ENCODE data around the gene SLF1. TPM values are rescaled to one million over a fixed set of nuclear protein-coding genes. Genes with fewer than 3 reads are reported as not detected.

SLF1 gene
- polyA plus RNA-seq, 1 experiment = 1.3 TPM

GRCh38 chr5:94658272-94658671 is 39.8 kb downstream of the SLF1 start:
- ChIA-PET CTCF (no interaction called here), POLR2A (no interaction called here)
- Histone ChIP-seq H3K4me3 (ENCODE audit: low read depth, low read length) (no peak overlapping the region), H3K36me3 (ENCODE audit: control insufficient read depth, insufficient read depth, low read length) (no peaks in the 10 kb centered on the region), H3K27me3 (ENCODE audit: control insufficient read depth, insufficient read depth, low read length) (no peaks in the 10 kb centered on the region)
- TF ChIP-seq CTCF (IDR thresholded peaks at IDR 0.05; ENCODE audit: insufficient read depth, low read depth, low read length) = no peak
- no peak for DNase-seq (ENCODE audit: low read depth)

- no peak for TF ChIP-seq CTCF (IDR thresholded peaks at IDR 0.05; ENCODE audit: insufficient read depth, low read depth, low read length)
- H3K36me3 ChIP-seq (ENCODE audit: control insufficient read depth, insufficient read depth, low read length) = 0 out of 2 replicates have a peak, but pooled peaks cover 2% of the 10 kb centered on the region
- DNase-seq (ENCODE audit: low read depth) = no peak
- no peaks in the 10 kb centered on the region for H3K27me3 ChIP-seq (ENCODE audit: control insufficient read depth, insufficient read depth, low read length)
- no peak overlapping the region for H3K4me3 ChIP-seq (ENCODE audit: low read depth, low read length)
- ChIA-PET POLR2A (no interaction called here), CTCF (no interaction called here)
These were observed 42.0 kb downstream of the SLF1 start for GRCh38 chr5:94660506-94660905.

- no peak for TF ChIP-seq CTCF (IDR thresholded peaks at IDR 0.05; ENCODE audit: insufficient read depth, low read depth, low read length)
- Histone ChIP-seq H3K36me3 (ENCODE audit: control insufficient read depth, insufficient read depth, low read length) (0 out of 2 replicates have a peak, but pooled peaks cover 2% of the 10 kb centered on the region), H3K27me3 (ENCODE audit: control insufficient read depth, insufficient read depth, low read length) (no peaks in the 10 kb centered on the region), H3K4me3 (ENCODE audit: low read depth, low read length) (no peak overlapping the region)
- CTCF ChIA-PET = interaction anchor here (0.7 kb wide), 1 partner anchor 57 kb away, joined by 3 read pairs; no protein-coding TSS in a partner anchor
- POLR2A ChIA-PET = no interaction called here
- DNase-seq (ENCODE audit: low read depth) = no peak
These were observed 42.6 kb downstream of the SLF1 start for GRCh38 chr5:94661086-94661485.

GRCh38 chr5:94667937-94668336 is 49.5 kb downstream of the SLF1 start:
- no peak for TF ChIP-seq CTCF (IDR thresholded peaks at IDR 0.05; ENCODE audit: insufficient read depth, low read depth, low read length)
- no peak for DNase-seq (ENCODE audit: low read depth)
- H3K36me3 ChIP-seq (ENCODE audit: control insufficient read depth, insufficient read depth, low read length) = 0 out of 2 replicates have a peak, but pooled peaks cover 2% of the 10 kb centered on the region
- no peak overlapping the region for H3K4me3 ChIP-seq (ENCODE audit: low read depth, low read length)
- H3K27me3 ChIP-seq (ENCODE audit: control insufficient read depth, insufficient read depth, low read length) = no peaks in the 10 kb centered on the region
- ChIA-PET CTCF (interaction anchor here (0.6 kb wide), 1 partner anchor 1008 kb away, joined by 3 read pairs; no protein-coding TSS in a partner anchor), POLR2A (no interaction called here)

- TF ChIP-seq CTCF (IDR thresholded peaks at IDR 0.05; ENCODE audit: insufficient read depth, low read depth, low read length) = no peak
- POLR2A ChIA-PET = no interaction called here
- H3K27me3 ChIP-seq (ENCODE audit: control insufficient read depth, insufficient read depth, low read length) = no peaks in the 10 kb centered on the region
- CTCF ChIA-PET = no interaction called here
- no peak overlapping the region for H3K4me3 ChIP-seq (ENCODE audit: low read depth, low read length)
- no peak for DNase-seq (ENCODE audit: low read depth)
- H3K36me3 ChIP-seq (ENCODE audit: control insufficient read depth, insufficient read depth, low read length) = no peaks in the 10 kb centered on the region
These were observed 52.3 kb downstream of the SLF1 start for GRCh38 chr5:94670726-94671125.

Measured in BJ (cell line).